DMS 273 treated with DMSO at 0.1 percent for 48 hours (cell line): ENCODE measurements around the gene DNAJC28.
"Not testable (repeated sequence)": the region's sequence is repeated elsewhere in the genome, so short reads cannot be mapped to it uniquely, and the experiment has no call there.

Experiments
- DNase-seq: peaks from one replicate; lab custom pipeline; 2025; lab: John Stamatoyannopoulos, UW

Gene DNAJC28

GRCh38 chr21:33491373-33492102, at the start of gene DNAJC28:
Gene DNAJC28 (minus strand): TSS chr21:33491716. CDS start chr21:33489393, 2,323 bp downstream.
- DNase-seq = peak; percentile 93

DNA sequence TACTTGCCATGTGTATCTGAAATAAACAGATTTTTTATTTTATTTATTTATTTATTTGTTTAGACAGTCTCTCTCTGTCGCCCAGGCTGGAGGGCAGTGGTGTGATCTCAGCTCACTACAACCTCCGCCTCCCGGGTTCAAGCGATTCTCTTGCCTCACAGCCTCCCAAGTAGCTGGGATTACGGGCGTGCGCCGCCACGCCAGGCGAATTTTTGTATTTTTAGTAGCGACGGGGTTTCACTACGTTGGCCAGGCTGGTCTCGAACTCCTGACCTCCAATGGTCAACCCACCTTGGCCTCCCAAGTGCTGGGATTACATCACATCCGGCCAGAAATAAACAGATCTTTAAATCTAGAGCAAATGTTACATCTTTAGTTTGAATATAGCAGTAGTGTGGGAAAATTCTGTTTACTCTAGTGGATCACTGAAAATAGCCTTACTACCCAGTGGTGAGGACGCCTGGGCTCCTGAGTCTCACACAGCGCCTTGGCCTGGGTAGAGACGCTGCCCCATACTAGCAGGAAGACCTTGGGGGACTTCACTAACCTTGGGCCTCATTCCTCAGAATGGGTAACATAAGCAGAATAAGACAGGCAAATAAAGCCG, 49.7 kb upstream of the DNAJC28 start:
- no peak for DNase-seq

DNA sequence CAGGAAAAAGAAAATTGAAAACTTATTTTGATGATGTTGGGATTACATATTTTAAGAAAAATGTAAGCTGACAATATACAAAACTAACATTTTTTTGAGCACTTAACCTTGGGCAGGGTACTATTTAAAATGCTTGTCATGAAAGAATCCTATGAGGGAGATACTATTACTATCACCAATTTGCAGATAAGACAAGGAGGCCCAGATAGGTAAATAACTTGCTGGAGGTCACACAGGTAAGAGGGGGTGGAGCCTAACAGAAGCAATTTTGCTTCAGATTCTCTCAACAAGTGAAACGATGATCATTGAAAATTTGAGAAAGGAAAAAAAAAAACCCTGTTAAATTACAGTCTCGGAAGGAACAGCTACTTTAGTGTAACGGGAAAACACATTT, 49.2 kb upstream of the DNAJC28 start:
- DNase-seq = no peak

- no peak for DNase-seq
Observed at GRCh38 chr21:33539616-33540015, 48.1 kb upstream of the DNAJC28 start.

- DNase-seq = no peak
Observed at GRCh38 chr21:33537212-33537611, 45.7 kb upstream of the DNAJC28 start.

DNA sequence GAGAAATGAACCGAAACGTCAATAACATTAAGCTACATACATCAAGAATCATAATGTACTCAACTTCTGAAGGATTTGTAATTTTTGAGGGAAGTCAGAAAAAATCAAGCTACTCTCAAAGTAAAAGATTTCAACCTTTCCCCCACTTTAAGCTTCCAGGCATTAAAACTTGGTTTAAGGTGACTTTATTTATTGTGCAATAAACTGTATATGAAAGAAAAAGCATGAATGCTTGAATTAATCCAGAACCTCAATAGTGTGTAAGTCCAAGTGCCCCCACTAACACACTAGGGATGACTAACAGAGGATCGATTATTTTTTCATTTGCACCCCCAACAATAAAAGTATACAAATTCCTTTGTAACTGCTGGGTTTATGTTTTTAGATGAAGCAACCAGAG, 39.5 kb upstream of the DNAJC28 start:
- no peak for DNase-seq

GRCh38 chr21:33522953-33523349, 31.4 kb upstream of the DNAJC28 start:
- DNase-seq = no peak

GRCh38 chr21:33522297-33522952, 30.9 kb upstream of the DNAJC28 start:
- DNase-seq = no peak

DNA sequence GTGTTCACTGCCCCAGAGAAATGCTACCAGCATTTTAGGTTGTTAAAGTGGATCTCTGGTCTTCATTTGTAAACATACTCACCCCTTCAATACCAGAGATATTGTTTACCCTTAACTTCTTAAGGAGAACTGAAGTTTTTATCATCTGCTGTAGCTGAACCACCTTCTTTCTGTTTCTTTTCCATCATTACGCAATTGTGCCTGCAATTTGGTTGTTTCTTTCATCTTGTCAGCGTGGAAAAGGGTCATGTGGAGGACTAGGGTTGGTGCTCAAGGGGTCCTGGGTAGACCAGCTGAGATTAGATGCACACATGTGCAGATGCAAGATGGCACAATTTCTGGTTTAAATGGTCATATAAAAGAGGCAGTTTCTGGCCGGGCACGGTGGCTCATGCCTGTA, 27.4 kb upstream of the DNAJC28 start:
- no peak for DNase-seq

DNA sequence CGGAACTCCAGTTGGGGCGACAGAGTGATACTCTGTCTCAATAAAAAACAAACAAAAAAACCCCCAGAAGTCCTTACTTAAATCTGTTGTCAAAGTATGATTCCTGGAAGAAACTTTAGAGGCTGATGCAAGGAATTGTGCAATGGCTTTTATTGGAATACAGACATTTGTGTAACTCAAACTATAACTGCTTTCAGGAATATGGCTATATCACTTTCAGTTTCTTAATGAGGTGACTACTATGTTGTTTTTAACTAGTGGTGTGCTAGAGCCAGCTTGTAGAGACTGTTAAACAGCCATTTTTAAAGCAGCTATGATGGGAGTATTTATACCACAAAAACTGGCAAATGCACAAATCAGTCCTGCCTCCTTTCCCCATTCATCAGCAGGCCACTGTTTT, 22.7 kb upstream of the DNAJC28 start:
- no peak for DNase-seq

GRCh38 chr21:33512481-33512880, 21.0 kb upstream of the DNAJC28 start:
- no peak for DNase-seq

GRCh38 chr21:33511639-33512038, 20.1 kb upstream of the DNAJC28 start:
- no peak for DNase-seq

DNA sequence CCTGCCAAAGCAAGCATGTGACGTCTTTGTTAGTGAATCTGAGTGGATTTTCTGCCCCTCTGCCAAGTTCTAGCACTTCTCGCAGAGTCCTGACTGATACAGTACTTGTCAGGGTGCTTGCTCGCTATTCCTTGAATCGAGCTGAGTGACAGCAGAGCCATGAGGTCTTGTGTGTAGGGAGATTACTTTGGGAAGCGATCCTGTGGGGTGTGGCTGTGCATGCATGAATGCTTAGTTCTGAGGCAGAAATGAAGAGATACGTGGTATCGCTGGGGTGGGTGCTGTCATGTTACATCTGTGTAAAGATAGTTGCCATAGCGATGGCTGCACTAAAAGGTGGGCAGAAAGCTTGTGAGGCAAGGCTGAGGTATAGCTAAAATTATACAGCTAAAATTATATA, 19.3 kb upstream of the DNAJC28 start:
- no peak for DNase-seq

DNA sequence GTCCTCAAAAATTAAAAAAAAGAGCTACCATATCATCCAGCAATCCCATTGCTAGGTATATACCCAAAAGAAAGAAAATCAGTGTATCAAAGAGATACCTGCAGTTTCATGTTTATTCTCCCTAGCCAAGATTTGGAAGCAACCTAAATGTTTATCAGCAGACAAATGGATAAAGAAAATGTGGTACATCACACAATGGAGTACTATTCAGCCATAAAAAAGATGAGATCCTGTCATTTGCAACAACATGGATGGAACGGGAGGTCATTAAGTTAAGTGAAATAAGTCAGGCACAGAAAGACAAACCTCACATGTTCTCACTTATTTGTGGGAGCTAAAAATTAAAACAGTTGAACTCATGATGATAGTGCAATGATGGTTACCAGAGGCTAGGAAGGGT, 15.5 kb upstream of the DNAJC28 start:
- DNase-seq = not testable (repeated sequence)

- DNase-seq = no peak
Observed at GRCh38 chr21:33505833-33506232, 14.3 kb upstream of the DNAJC28 start.

DNA sequence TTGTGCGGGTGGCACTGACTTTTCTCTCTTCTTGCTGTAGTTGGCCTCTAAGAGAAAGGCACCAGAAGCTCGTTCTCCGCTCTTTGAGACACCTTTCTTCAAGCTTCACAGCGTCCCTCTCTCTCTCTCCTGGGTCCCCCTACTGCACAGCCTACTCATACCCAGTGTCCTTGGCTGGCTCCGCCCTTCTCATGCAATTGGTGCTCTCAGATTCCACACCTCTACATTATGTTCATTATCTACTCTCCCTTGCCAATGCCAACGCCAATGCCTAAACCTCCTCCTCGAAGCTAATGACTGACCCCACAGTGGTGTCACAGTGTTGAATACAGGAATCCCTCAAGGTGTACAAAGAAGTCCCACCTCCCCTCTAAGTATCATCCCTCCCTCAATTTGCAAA, 4.8 kb upstream of the DNAJC28 start:
- no peak for DNase-seq

- no peak for DNase-seq
Observed at GRCh38 chr21:33495743-33496142, 4.2 kb upstream of the DNAJC28 start.

- DNase-seq = no peak
Observed at GRCh38 chr21:33493756-33494155, 2.2 kb upstream of the DNAJC28 start.

- no peak for DNase-seq
Observed at GRCh38 chr21:33492571-33492970, 1.1 kb upstream of the DNAJC28 start.

GRCh38 chr21:33490991-33491372, 534 bp downstream of the DNAJC28 start:
- DNase-seq = no peak

DNA sequence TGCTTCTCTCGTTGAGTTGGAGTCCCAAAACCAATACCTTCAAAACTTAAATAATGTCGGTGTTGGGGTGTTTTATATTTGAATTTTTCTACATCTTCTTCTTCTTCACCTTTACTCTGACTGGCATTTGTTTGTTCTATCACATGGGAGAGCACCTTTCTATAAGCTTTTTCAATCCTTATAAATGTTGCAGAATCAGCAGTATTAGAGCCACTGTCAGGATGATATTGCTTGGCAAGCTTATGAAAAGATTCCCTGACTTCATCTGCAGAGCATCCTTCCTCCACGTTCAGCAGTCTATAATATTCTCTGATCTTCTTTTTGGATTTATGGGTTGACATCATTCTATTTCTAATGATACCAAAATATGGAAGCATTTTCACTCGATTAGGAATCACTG, 2.6 kb downstream of the DNAJC28 start:
- no peak for DNase-seq

GRCh38 chr21:33487996-33488395, 3.5 kb downstream of the DNAJC28 start:
- DNase-seq = no peak

- no peak for DNase-seq
Observed at GRCh38 chr21:33481314-33481943, 10.1 kb downstream of the DNAJC28 start.
